NCI-H524 treated with DMSO at 0.1 percent for 48 hours (cell line): ENCODE results near the gene NEIL1.
"Not testable (repeated sequence)": the region's sequence is repeated elsewhere in the genome, so short reads cannot be mapped to it uniquely, and the experiment has no call there.

Source experiments
- DNase-seq: peaks from one replicate; lab custom pipeline; 2025; lab: John Stamatoyannopoulos, UW

NEIL1 gene

DNA sequence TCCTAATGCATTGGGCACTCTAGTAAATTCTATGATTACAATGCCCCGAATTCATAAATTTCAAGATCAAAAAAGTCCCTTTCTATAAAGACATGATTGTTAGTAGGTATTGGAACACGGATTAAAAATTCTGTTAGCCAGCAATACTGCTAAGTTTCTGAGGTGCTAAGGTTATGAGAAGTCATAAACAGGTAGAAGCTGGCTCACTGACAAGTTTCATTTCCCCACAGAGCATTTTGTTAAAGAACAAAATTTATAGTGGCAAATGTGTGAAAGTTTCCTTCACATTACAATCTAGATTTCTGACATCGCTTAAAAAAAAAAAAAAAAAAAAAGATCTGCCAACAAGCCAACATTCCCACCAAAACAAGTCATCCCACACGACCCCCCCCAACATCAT is 33.9 kb downstream of the NEIL1 start:
- DNase-seq, result no peak

GRCh38 chr15:75383986-75384385 is 37.1 kb downstream of the NEIL1 start:
- not testable (repeated sequence) for DNase-seq

DNA sequence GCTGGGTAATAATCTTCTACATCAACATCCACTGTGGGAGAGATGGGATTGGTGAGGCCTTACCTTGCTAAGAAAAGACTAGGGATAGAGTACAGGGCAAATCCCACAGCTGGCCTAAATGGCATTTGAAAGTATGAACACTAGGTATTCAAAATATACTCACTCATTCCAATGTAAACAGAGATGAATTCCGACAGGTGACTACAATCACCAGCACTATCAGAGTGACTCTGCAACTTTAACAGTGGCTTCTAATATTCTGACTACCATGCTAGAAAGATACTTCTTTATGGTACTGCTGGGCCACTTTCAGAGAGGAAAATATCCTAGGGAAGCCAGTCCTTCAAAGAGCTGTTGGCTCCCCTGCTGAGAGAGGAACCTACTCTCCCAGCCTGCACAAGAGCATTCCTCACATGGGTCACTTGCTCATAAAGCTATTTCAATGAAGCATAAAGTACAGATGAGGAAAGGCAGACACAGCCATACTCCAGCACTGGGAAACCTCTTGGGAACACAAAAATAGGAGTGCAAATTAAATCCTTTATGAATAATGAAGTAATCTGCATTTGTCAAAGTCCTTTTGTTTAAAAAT is 43.0 kb downstream of the NEIL1 start:
- DNase-seq, result no peak

DNA sequence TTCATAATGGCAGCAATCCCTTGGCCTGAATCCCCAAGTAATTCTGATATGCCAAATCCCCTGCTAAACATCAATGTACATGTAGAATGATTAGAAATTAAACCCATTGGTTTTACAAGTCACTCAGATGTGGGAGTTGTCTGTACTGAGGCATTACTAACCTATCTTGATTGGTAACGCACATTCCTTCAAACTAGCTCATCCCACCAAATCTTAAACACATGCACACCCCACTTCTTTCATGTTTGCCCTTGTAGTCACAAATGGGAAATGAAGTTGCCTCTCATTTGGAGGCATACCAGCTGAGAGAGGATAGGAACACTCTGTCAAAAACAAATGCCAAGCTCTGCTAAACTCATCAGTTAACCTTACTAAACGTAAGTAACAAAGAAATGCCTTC is 50.7 kb downstream of the NEIL1 start:
- DNase-seq, result no peak

GRCh38 chr15:75403892-75404291 is 57.1 kb downstream of the NEIL1 start:
- no peak for DNase-seq
